Activated naive CD4-positive, alpha-beta T cell treated with anti-CD3 and anti-CD28 coated beads, Interleukin-2, amount 50 U/mL, for 24 hours (primary cell): ENCODE measurements around the gene FOXP1.

Experiments used
- H3K27ac Mint-ChIP-seq: one replicate; pipeline ENCODE4 v1.8.0; 2021; ENCODE audit warnings: mild to moderate bottlenecking, mixed read lengths
- H3K27me3 Mint-ChIP-seq: one replicate; pipeline ENCODE4 v1.8.0; 2021; ENCODE audit warnings: mixed read lengths
- H3K36me3 Mint-ChIP-seq: one replicate; pipeline ENCODE4 v1.8.0; 2021; ENCODE audit warnings: mixed read lengths
- H3K4me1 Mint-ChIP-seq: one replicate; pipeline ENCODE4 v1.8.0; 2021; ENCODE audit warnings: mixed read lengths
- H3K4me3 Mint-ChIP-seq: one replicate; pipeline ENCODE4 v1.8.0; 2021; ENCODE audit warnings: mild to moderate bottlenecking, mixed read lengths
- H3K9me3 Mint-ChIP-seq: one replicate; pipeline ENCODE4 v1.8.0; 2021; ENCODE audit warnings: mixed read lengths

The FOXP1 gene

DNA sequence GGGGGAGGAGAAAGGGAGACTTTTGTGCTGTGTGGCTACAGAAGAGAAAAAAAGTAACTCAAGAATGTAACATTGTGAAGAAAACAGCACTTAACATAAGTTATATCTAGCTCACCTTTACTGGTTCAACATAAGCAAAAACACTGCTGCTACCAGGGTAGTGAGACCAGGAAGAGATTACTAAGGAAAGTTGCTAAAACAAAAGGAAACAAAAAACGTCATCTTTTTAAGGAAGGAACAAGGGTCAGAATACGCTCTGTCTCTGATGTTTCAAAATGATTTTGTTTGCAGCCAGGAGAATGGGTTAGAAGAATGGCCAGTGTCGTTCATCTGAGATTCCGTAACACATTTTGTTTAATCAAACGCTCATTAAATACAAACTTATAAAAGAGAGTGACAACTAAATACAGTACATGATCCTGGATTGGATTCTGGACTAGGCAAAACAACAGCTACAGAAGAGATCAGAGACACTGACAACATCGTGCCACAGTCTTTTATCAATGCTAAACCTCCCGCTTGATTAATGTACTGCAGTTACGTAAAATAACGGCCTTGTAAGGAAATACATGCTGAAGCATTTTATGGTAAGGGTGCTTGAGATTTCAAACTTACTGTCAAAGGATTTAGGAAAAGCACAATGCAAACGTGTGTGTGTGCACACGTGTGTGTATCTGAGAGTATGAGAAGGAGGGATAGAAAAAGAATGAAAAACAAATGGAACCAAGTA is 67.7 kb downstream of the FOXP1 start:
- H3K27me3 Mint-ChIP-seq: no peaks in the 10 kb centered on the region
- no peak overlapping the region for H3K4me3 Mint-ChIP-seq
- H3K36me3 Mint-ChIP-seq: no peaks in the 10 kb centered on the region
- peaks cover 9% of the 10 kb centered on the region for H3K4me1 Mint-ChIP-seq
- H3K27ac Mint-ChIP-seq: no peak overlapping the region
- no peaks in the 10 kb centered on the region for H3K9me3 Mint-ChIP-seq

- H3K4me3 Mint-ChIP-seq: no peak overlapping the region
- H3K9me3 Mint-ChIP-seq: no peaks in the 10 kb centered on the region
- no peaks in the 10 kb centered on the region for H3K36me3 Mint-ChIP-seq
- peaks cover 2% of the 10 kb centered on the region for H3K4me1 Mint-ChIP-seq
- H3K27ac Mint-ChIP-seq: no peak overlapping the region
- no peaks in the 10 kb centered on the region for H3K27me3 Mint-ChIP-seq
Measured at GRCh38 chr3:71514621-71515020, 68.9 kb downstream of the FOXP1 start.

DNA sequence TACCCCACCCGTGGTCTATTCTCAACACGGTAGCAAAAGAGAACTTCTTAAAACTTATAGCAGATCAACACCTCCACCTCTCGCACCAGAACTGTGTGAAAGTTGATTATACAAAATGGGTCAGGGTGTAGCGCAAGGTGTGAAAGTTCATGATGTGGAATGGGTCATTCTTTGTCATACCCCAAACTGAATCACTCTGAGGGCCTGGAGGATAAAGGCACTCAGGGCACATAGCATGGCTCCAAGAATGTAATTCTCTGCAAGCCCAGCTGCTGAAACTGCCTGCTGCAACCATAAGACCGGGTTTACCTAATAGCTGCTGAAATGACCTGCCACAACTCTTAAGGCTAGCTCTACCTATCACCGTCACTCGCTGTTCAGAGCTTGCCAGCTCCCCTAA is 70.0 kb downstream of the FOXP1 start:
- Mint-ChIP-seq H3K27ac (no peak overlapping the region), H3K36me3 (no peaks in the 10 kb centered on the region), H3K27me3 (no peaks in the 10 kb centered on the region), H3K4me1 (peaks cover 10% of the 10 kb centered on the region), H3K4me3 (no peak overlapping the region), H3K9me3 (no peaks in the 10 kb centered on the region)

DNA sequence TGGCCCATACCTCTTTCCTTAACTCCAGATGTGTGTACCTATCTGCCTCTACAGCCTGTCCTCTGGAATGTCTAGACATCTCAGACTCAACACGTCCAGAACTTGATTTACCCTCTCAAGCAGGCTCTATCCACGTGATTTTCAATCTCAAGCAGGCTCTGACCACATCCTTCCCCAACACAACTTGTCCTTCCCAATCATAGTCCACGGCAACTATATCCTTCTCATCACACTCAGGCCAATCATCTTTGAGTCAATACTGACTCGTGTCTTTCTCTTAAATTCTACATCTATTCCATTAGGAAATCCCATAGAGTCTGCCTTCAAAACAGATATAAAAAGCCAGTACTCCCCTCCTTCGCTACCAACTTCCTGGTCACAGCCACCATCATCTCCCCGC is 70.4 kb downstream of the FOXP1 start:
- H3K4me3 Mint-ChIP-seq: no peak overlapping the region
- H3K27ac Mint-ChIP-seq: no peak overlapping the region

GRCh38 chr3:71512544-71512943 is 71.0 kb downstream of the FOXP1 start:
- Mint-ChIP-seq H3K4me1 (peaks cover 16% of the 10 kb centered on the region), H3K4me3 (peak overlapping the region; percentile 28), H3K27me3 (no peaks in the 10 kb centered on the region), H3K36me3 (no peaks in the 10 kb centered on the region), H3K9me3 (no peaks in the 10 kb centered on the region), H3K27ac (no peak overlapping the region)

More for the DNA sequence above, 70.4 kb downstream of the FOXP1 start:
- H3K4me1 Mint-ChIP-seq: peaks cover 12% of the 10 kb centered on the region
- H3K36me3 Mint-ChIP-seq: no peaks in the 10 kb centered on the region
- H3K27me3 Mint-ChIP-seq: no peaks in the 10 kb centered on the region
- H3K9me3 Mint-ChIP-seq: no peaks in the 10 kb centered on the region

DNA sequence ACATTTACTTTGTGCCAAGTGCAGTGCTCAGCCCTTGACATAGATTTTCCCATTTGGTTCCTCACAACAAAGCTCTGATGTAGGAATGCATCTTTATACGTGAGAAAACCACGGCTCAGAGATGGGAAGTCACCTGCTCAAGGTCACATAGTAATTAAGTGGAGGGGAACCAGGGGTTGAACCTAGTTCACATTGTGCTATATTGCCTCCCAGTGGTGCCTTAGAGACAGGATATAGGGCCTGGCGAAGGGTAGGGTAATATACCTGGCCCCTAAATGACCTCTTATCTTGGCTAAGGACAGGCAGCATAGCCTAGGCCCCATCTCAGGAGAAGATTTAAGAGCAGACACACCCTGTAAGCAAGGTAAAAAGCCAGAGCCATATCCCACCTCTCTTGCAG is 71.5 kb downstream of the FOXP1 start:
- no peaks in the 10 kb centered on the region for H3K27me3 Mint-ChIP-seq
- peak overlapping the region; percentile 86 for H3K27ac Mint-ChIP-seq
- H3K4me1 Mint-ChIP-seq: peaks cover 18% of the 10 kb centered on the region
- H3K36me3 Mint-ChIP-seq: no peaks in the 10 kb centered on the region
- peak overlapping the region; percentile 28 for H3K4me3 Mint-ChIP-seq
- no peaks in the 10 kb centered on the region for H3K9me3 Mint-ChIP-seq

DNA sequence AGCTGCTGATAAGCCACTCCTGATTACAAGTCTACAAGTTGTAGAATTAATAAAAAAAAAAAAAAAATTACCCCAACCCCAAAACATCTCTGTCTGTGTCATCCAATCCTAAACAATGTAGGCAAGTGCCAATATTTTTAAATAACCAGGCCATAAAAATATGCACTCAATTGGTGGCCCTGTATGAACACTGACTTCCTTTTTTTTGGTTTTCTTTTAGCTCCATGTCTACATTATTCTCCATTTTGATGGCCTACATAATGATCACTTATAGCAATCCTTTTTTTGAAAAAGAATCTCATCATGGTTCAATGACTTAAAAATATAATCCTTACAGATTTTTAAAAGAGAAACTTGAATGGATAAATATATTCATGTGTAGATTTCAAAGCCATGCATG is 72.1 kb downstream of the FOXP1 start:
- peak overlapping the region; percentile 86 for H3K27ac Mint-ChIP-seq
- no peak overlapping the region for H3K4me3 Mint-ChIP-seq
- no peaks in the 10 kb centered on the region for H3K9me3 Mint-ChIP-seq
- no peaks in the 10 kb centered on the region for H3K36me3 Mint-ChIP-seq
- H3K4me1 Mint-ChIP-seq: peaks cover 23% of the 10 kb centered on the region
- no peaks in the 10 kb centered on the region for H3K27me3 Mint-ChIP-seq

DNA sequence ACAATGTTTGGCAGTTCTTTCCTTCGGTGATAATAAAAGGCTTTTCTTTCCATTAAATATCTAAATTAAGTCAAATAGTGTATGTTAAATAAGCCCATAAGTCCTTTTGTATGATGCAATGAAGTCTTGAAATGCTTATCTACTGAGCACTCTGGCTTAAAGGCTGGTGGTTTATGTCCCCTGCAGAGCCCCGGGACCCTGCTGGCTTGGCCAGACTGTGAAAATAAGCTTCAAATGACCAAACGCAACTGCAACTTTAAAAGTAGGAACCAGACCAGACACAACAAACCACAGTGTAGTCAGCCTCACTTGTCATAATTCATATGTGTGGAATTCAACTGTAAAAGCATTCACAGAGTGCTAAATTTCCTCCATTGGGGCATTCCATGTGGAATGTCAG is 72.5 kb downstream of the FOXP1 start:
- Mint-ChIP-seq H3K27ac (peak overlapping the region; percentile 68), H3K9me3 (no peaks in the 10 kb centered on the region)

DNA sequence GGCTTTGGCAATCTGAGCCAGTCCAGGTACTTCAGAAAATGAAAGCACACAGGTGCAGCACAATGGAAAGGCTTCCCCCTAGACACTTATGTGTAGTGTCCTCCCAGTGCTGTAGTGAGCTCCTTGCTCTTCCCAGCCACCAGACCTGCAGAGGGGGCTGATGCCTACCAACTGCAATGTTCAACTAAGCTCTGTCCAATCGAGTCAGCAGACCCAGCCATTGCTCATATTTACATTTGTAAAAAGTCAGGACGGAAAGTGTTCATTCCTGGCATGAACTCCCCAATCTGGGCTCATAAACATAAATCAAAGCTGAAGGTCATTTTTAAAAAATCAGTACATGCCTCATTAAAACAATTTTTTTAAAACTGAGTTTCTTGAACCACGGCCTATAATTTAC is 73.0 kb downstream of the FOXP1 start:
- H3K4me1 Mint-ChIP-seq: peaks cover 28% of the 10 kb centered on the region
- no peaks in the 10 kb centered on the region for H3K27me3 Mint-ChIP-seq
- H3K27ac Mint-ChIP-seq: peak overlapping the region; percentile 81
- H3K9me3 Mint-ChIP-seq: no peaks in the 10 kb centered on the region
- H3K36me3 Mint-ChIP-seq: no peaks in the 10 kb centered on the region
- peak overlapping the region; percentile 24 for H3K4me3 Mint-ChIP-seq

More for the DNA sequence above, 72.5 kb downstream of the FOXP1 start:
- peaks cover 24% of the 10 kb centered on the region for H3K4me1 Mint-ChIP-seq
- H3K27me3 Mint-ChIP-seq: no peaks in the 10 kb centered on the region
- H3K36me3 Mint-ChIP-seq: no peaks in the 10 kb centered on the region
- no peak overlapping the region for H3K4me3 Mint-ChIP-seq

DNA sequence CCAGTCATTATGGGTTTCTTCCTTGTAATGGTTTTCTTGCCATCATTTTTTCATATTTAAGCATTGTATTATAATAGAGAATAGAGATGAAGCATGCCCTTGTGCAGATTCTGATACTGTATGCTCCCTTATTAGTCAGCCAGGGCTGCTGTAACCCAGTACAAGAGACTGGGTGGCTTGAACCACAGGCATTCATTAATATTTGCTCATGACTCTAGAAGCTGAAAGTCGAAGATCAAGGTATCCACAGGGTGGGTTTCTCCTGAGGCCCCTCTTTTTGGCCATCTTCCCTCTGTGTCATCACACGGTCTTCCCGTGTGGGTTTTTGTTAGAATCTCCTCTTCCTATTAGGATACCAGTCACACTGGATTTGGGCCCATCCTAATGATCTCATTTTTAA is 74.5 kb downstream of the FOXP1 start:
- Mint-ChIP-seq H3K36me3 (peaks cover 4% of the 10 kb centered on the region), H3K27ac (peak overlapping the region; percentile 44), H3K4me1 (peaks cover 36% of the 10 kb centered on the region)

GRCh38 chr3:71505767-71506350 is 77.7 kb downstream of the FOXP1 start:
- Mint-ChIP-seq H3K4me3 (no peak overlapping the region), H3K9me3 (peaks cover 5% of the 10 kb centered on the region), H3K4me1 (peaks cover 63% of the 10 kb centered on the region), H3K27ac (peak overlapping the region; percentile 36), H3K36me3 (peaks cover 7% of the 10 kb centered on the region), H3K27me3 (no peaks in the 10 kb centered on the region)

More for the DNA sequence above, 74.5 kb downstream of the FOXP1 start:
- Mint-ChIP-seq H3K4me3 (no peak overlapping the region), H3K27me3 (no peaks in the 10 kb centered on the region), H3K9me3 (peaks cover 5% of the 10 kb centered on the region)

- Mint-ChIP-seq H3K27me3 (no peaks in the 10 kb centered on the region), H3K27ac (peak overlapping the region; percentile 90), H3K36me3 (peaks cover 10% of the 10 kb centered on the region), H3K4me3 (peak overlapping the region; percentile 19), H3K4me1 (peaks cover 69% of the 10 kb centered on the region), H3K9me3 (peaks cover 5% of the 10 kb centered on the region)
Measured at GRCh38 chr3:71504250-71505036, 79.1 kb downstream of the FOXP1 start.

DNA sequence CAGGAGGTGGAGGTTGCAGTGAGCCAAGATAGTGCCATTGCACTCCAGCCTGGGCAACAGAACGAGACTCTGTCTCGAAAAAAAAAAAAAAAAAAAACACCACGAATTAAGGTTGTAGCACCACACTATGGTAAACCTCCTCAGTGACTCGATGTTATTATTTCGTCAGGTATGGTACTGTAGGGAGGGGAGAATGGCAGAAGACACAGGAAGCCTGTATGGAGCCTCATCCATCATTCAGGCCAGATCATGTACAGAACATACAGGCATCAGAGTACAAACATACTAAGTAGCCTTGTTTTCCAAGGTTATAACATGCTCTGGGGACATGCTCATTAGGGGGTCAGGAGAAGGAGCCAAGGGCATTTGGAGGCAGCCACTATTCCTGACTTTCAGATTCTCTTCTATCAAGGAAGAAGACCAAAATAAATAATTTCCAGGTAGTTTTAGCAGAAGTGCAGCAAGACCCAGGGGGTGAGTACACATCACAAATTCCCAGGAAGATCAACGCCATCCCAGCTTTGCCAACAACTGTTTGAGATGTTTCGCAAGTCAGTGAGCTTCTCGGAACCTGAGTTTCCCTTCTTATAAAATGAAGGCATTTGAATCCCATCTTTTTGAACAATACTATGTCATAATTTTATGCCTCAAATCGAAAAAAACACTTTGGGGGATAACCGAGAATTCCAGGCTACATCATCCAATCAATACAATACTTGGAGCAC is 79.8 kb downstream of the FOXP1 start:
- Mint-ChIP-seq H3K4me1 (peaks cover 70% of the 10 kb centered on the region), H3K4me3 (peak overlapping the region; percentile 19), H3K27ac (peak overlapping the region; percentile 90), H3K27me3 (no peaks in the 10 kb centered on the region), H3K36me3 (peaks cover 12% of the 10 kb centered on the region), H3K9me3 (peaks cover 5% of the 10 kb centered on the region)

- peak overlapping the region; percentile 79 for H3K27ac Mint-ChIP-seq
- peaks cover 12% of the 10 kb centered on the region for H3K36me3 Mint-ChIP-seq
- peaks cover 78% of the 10 kb centered on the region for H3K4me1 Mint-ChIP-seq
- no peak overlapping the region for H3K4me3 Mint-ChIP-seq
- H3K9me3 Mint-ChIP-seq: peaks cover 5% of the 10 kb centered on the region
- no peaks in the 10 kb centered on the region for H3K27me3 Mint-ChIP-seq
Measured at GRCh38 chr3:71502066-71502625, 81.4 kb downstream of the FOXP1 start.

- Mint-ChIP-seq H3K27ac (peak overlapping the region; percentile 76), H3K9me3 (peaks cover 5% of the 10 kb centered on the region), H3K4me3 (no peak overlapping the region), H3K36me3 (peaks cover 14% of the 10 kb centered on the region), H3K4me1 (peaks cover 84% of the 10 kb centered on the region), H3K27me3 (no peaks in the 10 kb centered on the region)
Measured at GRCh38 chr3:71500696-71501095, 82.8 kb downstream of the FOXP1 start.
